Astrocyte (in vitro differentiated cells and primary cell): ENCODE measurements around the gene ABCC1.

ENCODE experiments used
- CTCF ChIP-seq: IDR thresholded peaks from 2 replicates; pipeline ENCODE4 v1.5.1; 2011; ENCODE audit warnings: low read depth, mild to moderate bottlenecking, inconsistent platforms, low read length, moderate library complexity; ENCODE audit not compliant: insufficient read depth
- EZH2 ChIP-seq: IDR thresholded peaks from 2 replicates; pipeline ENCODE4 v1.6.1; 2012; ENCODE audit warnings: mild to moderate bottlenecking, low read length, inconsistent platforms; ENCODE audit not compliant: insufficient read depth

- TF ChIP-seq CTCF: no peak
- TF ChIP-seq EZH2: no peak
Measured at GRCh38 chr16:16163571-16163970, 214.2 kb downstream of the ABCC1 start.
